K562 (cell line): ENCODE results near the gene USP15. TPM values are rescaled to one million over a fixed set of nuclear protein-coding genes. Genes with fewer than 3 reads are reported as not detected.
"Not testable (repeated sequence)": the region's sequence is repeated elsewhere in the genome, so short reads cannot be mapped to it uniquely, and the experiment has no call there.

Experiments used
- ATAC-seq: fragments of 200-7000 bp; cut with Tn5 transposase; 3 replicates; pipeline ENCODE4 v1.9.1; 2020; ENCODE audit warnings: moderate library complexity
- BruUV-seq: library from RNA; stranded (reverse); fragments of 400-500 nt; replicated peaks from 2 replicates; lab custom pipeline; 2021; lab: Mats Ljungman, UMichigan
- CTCF ChIA-PET: fragments of 300-600 bp; formaldehyde crosslinking; extraction: SDS; loops from one replicate; lab custom pipeline; 2021; ENCODE audit warnings: low intra/inter-chr PET ratio; lab: Yijun Ruan, JAX
- POLR2A ChIA-PET: fragments of 300-600, 350-650 bp; sonication (Branson Sonifier 250); formaldehyde crosslinking; extraction: SDS; loops from one replicate; lab custom pipeline; 2021; ENCODE audit warnings: antibody characterized with exemption, inconsistent platforms; lab: Yijun Ruan, JAX
- DNase-seq, 4 experiments: peaks; one replicate each; pipeline versions ENCODE4 v3.0.0 to v3.0.0-alpha.2; 2011 to 2018; ENCODE audit warnings: low spot score in 3 of 4, mixed read lengths in 3 of 4; ENCODE audit errors: extremely low read depth in 1 of 4
- FAIRE-seq: peaks from 2 replicates; lab custom pipeline; 2011; peaks lifted over from hg19 to GRCh38; lab: Jason Lieb, UNC
- H2AFZ ChIP-seq: 2 replicates; pipeline ENCODE4 v1.6.0; 2011; ENCODE audit warnings: low read depth, low read length, control low read depth, inconsistent platforms
- H3K27ac ChIP-seq: fragments of 200-600 bp; 3 replicates; pipeline ENCODE4 v1.8.0; 2011; ENCODE audit warnings: low read depth, mild to moderate bottlenecking, control low read depth, inconsistent platforms, low read length, moderate library complexity, mixed read lengths; ENCODE audit errors: extremely low read depth
- H3K27me3 ChIP-seq, 2 experiments: fragments of 300-600 bp in 1 of 2; 2 replicates in 1 of 2; 3 replicates in 1 of 2; pipeline versions ENCODE4 v1.6.0 to v1.8.0; 2011; ENCODE audit warnings: inconsistent platforms in 2 of 2, low read length in 2 of 2, mild to moderate bottlenecking in 1 of 2, mixed read lengths in 1 of 2, moderate library complexity in 1 of 2; ENCODE audit not compliant: control insufficient read depth in 2 of 2, insufficient read depth in 2 of 2
- H3K36me3 ChIP-seq: fragments of 300-600 bp; 3 replicates; pipeline ENCODE4 v1.8.0; 2011; ENCODE audit warnings: mild to moderate bottlenecking, low read length, inconsistent platforms; ENCODE audit not compliant: control insufficient read depth, insufficient read depth
- H3K4me1 ChIP-seq, 2 experiments: fragments of 200-600 bp in 1 of 2; replicated peaks in 1 of 2; 2 replicates in 1 of 2; 3 replicates in 1 of 2; pipeline versions ENCODE4 v1.5.1 to v1.8.0; 2011; ENCODE audit warnings: inconsistent platforms in 2 of 2, low read length in 2 of 2, mild to moderate bottlenecking in 1 of 2, mixed read lengths in 1 of 2, moderate library complexity in 1 of 2; ENCODE audit not compliant: control insufficient read depth in 2 of 2, insufficient read depth in 2 of 2
- H3K4me2 ChIP-seq: 2 replicates; pipeline ENCODE4 v1.6.1; 2011; ENCODE audit warnings: low read length, control low read depth, inconsistent platforms, mixed read lengths; ENCODE audit not compliant: insufficient read depth
- H3K4me3 ChIP-seq: fragments of 200-600 bp; sonication (generic), shearing (Covaris generic); 2 replicates; pipeline ENCODE4 v1.5.1; 2016; ENCODE audit warnings: control low read depth, inconsistent platforms
- H3K79me2 ChIP-seq: fragments of 200-600 bp; 3 replicates; pipeline ENCODE4 v1.8.0; 2011; ENCODE audit warnings: low read length, inconsistent platforms; ENCODE audit not compliant: control insufficient read depth, insufficient read depth
- H3K9ac ChIP-seq, 2 experiments: 2 replicates each; pipeline versions ENCODE4 v1.6.0 to v1.6.1; 2011; ENCODE audit warnings: low read depth in 2 of 2, low read length in 2 of 2, control low read depth in 1 of 2, inconsistent platforms in 1 of 2, mild to moderate bottlenecking in 1 of 2, mixed read lengths in 1 of 2; ENCODE audit not compliant: insufficient read depth in 1 of 2
- H3K9me1 ChIP-seq: one replicate; pipeline ENCODE4 v1.6.0; 2011; ENCODE audit warnings: inconsistent platforms, mild to moderate bottlenecking, low read length, moderate library complexity; ENCODE audit not compliant: control insufficient read depth, insufficient read depth
- H3K9me3 ChIP-seq: replicated peaks from 2 replicates; pipeline ENCODE4 v1.5.1; 2011; ENCODE audit warnings: low read depth, low read length, inconsistent platforms; ENCODE audit not compliant: control insufficient read depth, insufficient read depth
- H4K20me1 ChIP-seq: replicated peaks from 2 replicates; pipeline ENCODE4 v1.6.1; 2011; ENCODE audit warnings: low read length, inconsistent platforms, mixed read lengths; ENCODE audit not compliant: control insufficient read depth, insufficient read depth
- RBM25 ChIP-seq: fragments of 200-400 bp; formaldehyde crosslinking; IDR thresholded peaks from 2 replicates; pipeline ENCODE4 v1.6.1; 2018; ENCODE audit warnings: low read length, low read depth, moderate library complexity; ENCODE audit not compliant: severe bottlenecking
- ZNF146 ChIP-seq: IDR thresholded peaks from one replicate; pipeline ENCODE4 v1.6.1; 2018; ENCODE audit warnings: missing compliant biosample characterization; ENCODE audit not compliant: unreplicated experiment
- WGBS: fragments of 100-300 bp; shearing (Covaris generic); methylation state at CpG from one replicate; pipeline ENCODE4 v1.1.6; 2016; ENCODE audit warnings: low coverage, mixed read lengths; ENCODE audit not compliant: insufficient coverage; ENCODE audit errors: missing lambda C conversion rate; 5-methylcytosine and 5-hydroxymethylcytosine counted together
- in situ Hi-C: fragments of 300-500 bp; cut with MboI; formaldehyde crosslinking; loops from 4 replicates; pipeline ENCODE4 v1.15.0; 2018; ENCODE audit warnings: inconsistent platforms, mixed read lengths
- intact Hi-C: fragments of 100-400 bp; cut with micrococcal nuclease; formaldehyde crosslinking; loops from 2 replicates; pipeline ENCODE4 v1.14.2; 2022
- polyA plus RNA-seq, 8 experiments: library from polyadenylated mRNA; depleted of rRNA in 4 of 8; stranded (reverse) in 5 of 8; unstranded in 3 of 8; fragments of >200 nt; fragmentation: Nextera tagmentation in 2 of 8; fragmentation: Illumina TruSeq in 1 of 8; extraction: Ambion mirVana in 2 of 8; extraction: Trizol in 1 of 8; gene quantifications; 2 replicates each; pipeline versions ENCODE4 v1.2.1 to v1.2.3, GENCODE V29; 2011 to 2014; ENCODE audit warnings: inconsistent platforms in 1 of 8, missing spikeins in 1 of 8
- total RNA-seq, 7 experiments: library from RNA; depleted of rRNA in 6 of 7; stranded (reverse); fragments of >200 nt in 6 of 7; fragmentation: Illumina TruSeq in 2 of 7; extraction: Trizol in 2 of 7; gene quantifications; 2 replicates each; pipeline versions ENCODE4 v1.2.1 to v1.2.3, GENCODE V29; 2011 to 2021; ENCODE audit warnings: low replicate concordance in 1 of 7

Gene USP15
- total and polyA plus RNA-seq, 9 of the 15 experiments (the other 6 are each of a cell fraction or from before 2014, with no cell fraction given): 140 to 272 (median 182) TPM

DNA sequence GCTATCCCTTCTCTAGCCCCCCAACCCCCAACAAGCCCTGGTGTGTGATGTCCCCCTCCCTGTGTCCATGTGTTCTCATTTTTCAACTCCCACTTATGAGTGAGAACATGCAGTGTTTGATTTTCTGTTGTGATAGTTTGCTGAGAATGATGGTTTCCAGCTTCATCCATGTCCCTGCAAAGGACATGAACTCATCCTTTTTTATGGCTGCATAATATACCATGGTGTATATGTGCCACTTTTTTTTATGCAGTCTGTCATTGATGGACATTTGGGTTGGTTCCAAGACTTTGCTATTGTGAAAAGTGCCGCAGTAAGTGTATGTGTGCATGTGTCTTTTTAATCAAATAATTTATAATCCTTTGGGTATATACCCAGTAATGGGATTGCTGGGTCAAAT is 104.5 kb downstream of the USP15 start:
- ATAC-seq, FAIRE-seq, H3K4me2 ChIP-seq, POLR2A ChIA-PET, CTCF ChIA-PET, H4K20me1 ChIP-seq, DNase-seq, in situ Hi-C loops, H3K4me3 ChIP-seq, H3K9me1 ChIP-seq, H3K9ac ChIP-seq, H3K27ac ChIP-seq, H3K4me1 ChIP-seq, H3K27me3 ChIP-seq, intact Hi-C loops, BruUV-seq, H3K9me3 ChIP-seq, H2AFZ ChIP-seq: not testable (repeated sequence)
- H3K79me2 ChIP-seq: peaks cover 90% of the 10 kb centered on the region
- peaks cover 51% of the 10 kb centered on the region; the same call in 2 of the 3 replicates for H3K36me3 ChIP-seq
- peak; percentile 62 for TF ChIP-seq ZNF146 (CRISPR knock-in tag)
- WGBS: 84% methylated on average over 1 of the region's 1 CpG

GRCh38 chr12:62365846-62366245 is 105.6 kb downstream of the USP15 start:
- H3K4me1 ChIP-seq, DNase-seq, in situ Hi-C loops, H3K9ac ChIP-seq, CTCF ChIA-PET, H3K27ac ChIP-seq, H3K9me1 ChIP-seq, H3K4me2 ChIP-seq, H4K20me1 ChIP-seq, H3K27me3 ChIP-seq, BruUV-seq, H3K9me3 ChIP-seq, H2AFZ ChIP-seq, intact Hi-C loops, H3K4me3 ChIP-seq, FAIRE-seq, POLR2A ChIA-PET, ATAC-seq: not testable (repeated sequence)
- peaks cover 54% of the 10 kb centered on the region; the same call in 2 of the 3 replicates for H3K36me3 ChIP-seq
- peaks cover 92% of the 10 kb centered on the region for H3K79me2 ChIP-seq
- peak; percentile 8 for TF ChIP-seq RBM25
- 89% methylated on average over 1 of the region's 1 CpG for WGBS
